ENCODE results near the gene RSPH10B2. TPM values are rescaled to one million over a fixed set of nuclear protein-coding genes. Genes with fewer than 3 reads are reported as not detected.
A peak's percentile ranks its signal among the peaks of the same experiment; 100 is the strongest.
"Not testable (repeated sequence)": the region's sequence is repeated elsewhere in the genome, so short reads cannot be mapped to it uniquely, and the experiment has no call there.

Gene RSPH10B2
- total and polyA plus RNA-seq, 8 donors, result 0.06 to 0.37 TPM; not detected in 6

- DNase-seq (no peak), ATAC-seq (no peak), FAIRE-seq (no peak)
- 70 to 73% methylated on average over 5 of the region's 5 CpGs for WGBS, 2 donors
- H3K27ac ChIP-seq, result no peak overlapping the region
- H3K9me3 ChIP-seq, result no peaks in the 10 kb centered on the region
- intact Hi-C loops (cut with DNase I), result no loop called here
- no peak for TF ChIP-seq CTCF (IDR thresholded peaks at IDR 0.05)
- H3K4me1 ChIP-seq, result no peaks in the 10 kb centered on the region
- H3K4me3 ChIP-seq, result no peak overlapping the region
- H3K27me3 ChIP-seq, result no peaks in the 10 kb centered on the region
- no peaks in the 10 kb centered on the region for H3K36me3 ChIP-seq
Observed at GRCh38 chr7:6714360-6714759, 39.5 kb upstream of the RSPH10B2 start.

- H3K9me3 ChIP-seq; H3K4me3 ChIP-seq; H3K27me3 ChIP-seq; H3K36me3 ChIP-seq; H3K27ac ChIP-seq; H3K4me1 ChIP-seq; DNase-seq; FAIRE-seq; ATAC-seq; intact Hi-C loops (cut with DNase I): not testable (repeated sequence)
- 64 to 70% methylated on average over 9 of the region's 9 CpGs for WGBS, 2 donors
Observed at GRCh38 chr7:6715898-6716297, 38.0 kb upstream of the RSPH10B2 start.

- Histone ChIP-seq H3K4me1 (no peaks in the 10 kb centered on the region), H3K4me3 (no peak overlapping the region), H3K36me3 (no peaks in the 10 kb centered on the region), H3K27ac (no peak overlapping the region), H3K9me3 (no peaks in the 10 kb centered on the region), H3K27me3 (no peaks in the 10 kb centered on the region)
- intact Hi-C loops (cut with DNase I), result no loop called here
- 49 to 63% methylated on average over 6 of the region's 6 CpGs for WGBS, 2 donors
- FAIRE-seq (no peak), DNase-seq (no peak), ATAC-seq (no peak)
- no peak for TF ChIP-seq CTCF (IDR thresholded peaks at IDR 0.05)
Observed at GRCh38 chr7:6718124-6718523, 35.8 kb upstream of the RSPH10B2 start.

GRCh38 chr7:6724351-6724750 is 29.6 kb upstream of the RSPH10B2 start:
- H3K9me3 ChIP-seq; FAIRE-seq; ATAC-seq; H3K4me1 ChIP-seq; intact Hi-C loops (cut with DNase I); H3K27me3 ChIP-seq; DNase-seq; H3K4me3 ChIP-seq; H3K27ac ChIP-seq; H3K36me3 ChIP-seq: not testable (repeated sequence)
- 64 to 72% methylated on average over 4 of the region's 4 CpGs for WGBS, 2 donors

- TF ChIP-seq CTCF (IDR thresholded peaks at IDR 0.05), result no peak
- ATAC-seq (no peak), DNase-seq (no peak), FAIRE-seq (no peak)
- no peaks in the 10 kb centered on the region for H3K9me3 ChIP-seq
- no peaks in the 10 kb centered on the region for H3K4me1 ChIP-seq
- intact Hi-C loops (cut with DNase I), result no loop called here
- 79 to 86% methylated on average over 10 of the region's 10 CpGs for WGBS, 2 donors
- no peaks in the 10 kb centered on the region for H3K27me3 ChIP-seq
- no peaks in the 10 kb centered on the region for H3K36me3 ChIP-seq
- H3K27ac ChIP-seq, result no peak overlapping the region
- no peak overlapping the region for H3K4me3 ChIP-seq
Observed at GRCh38 chr7:6725003-6725402, 28.9 kb upstream of the RSPH10B2 start.

- H3K4me3 ChIP-seq; intact Hi-C loops (cut with DNase I); H3K9me3 ChIP-seq; H3K36me3 ChIP-seq; H3K4me1 ChIP-seq; H3K27me3 ChIP-seq; H3K27ac ChIP-seq; FAIRE-seq; ATAC-seq; DNase-seq: not testable (repeated sequence)
- WGBS, 2 donors, result 84 to 91% methylated on average over 5 of the region's 5 CpGs
Observed at GRCh38 chr7:6726341-6726740, 27.6 kb upstream of the RSPH10B2 start.

GRCh38 chr7:6727663-6728062 is 26.2 kb upstream of the RSPH10B2 start:
- Histone ChIP-seq H3K9me3 (no peaks in the 10 kb centered on the region), H3K4me3 (no peak overlapping the region), H3K27me3 (no peaks in the 10 kb centered on the region), H3K27ac (no peak overlapping the region), H3K4me1 (peaks cover 0 to 5% (median 4%) of the 10 kb centered on the region in 3 donors), H3K36me3 (no peaks in the 10 kb centered on the region)
- DNase-seq, result no peak
- ATAC-seq, result no peak
- intact Hi-C loops (cut with DNase I), result no loop called here
- no peak for TF ChIP-seq CTCF (IDR thresholded peaks at IDR 0.05)
- 72 to 80% methylated on average over 3 of the region's 3 CpGs for WGBS, 2 donors
- FAIRE-seq, result no peak

- H3K9me3 ChIP-seq; DNase-seq; FAIRE-seq; intact Hi-C loops (cut with DNase I); H3K36me3 ChIP-seq; H3K27me3 ChIP-seq; ATAC-seq; H3K4me1 ChIP-seq: not testable (repeated sequence)
- WGBS, 2 donors, result 64 to 68% methylated on average over 28 to 29 of the region's 29 CpGs
- H3K27ac ChIP-seq, result peak overlapping the region; percentile 59 to 78 (median 68)
- peak overlapping the region in 3 of 4 donors; percentile 93 to 99 (median 94) for H3K4me3 ChIP-seq
Observed at GRCh38 chr7:6728893-6729491, 24.9 kb upstream of the RSPH10B2 start.
